Measurements from ENCODE around the gene S100A13. TPM values are rescaled to one million over a fixed set of nuclear protein-coding genes. Genes with fewer than 3 reads are reported as not detected.
"Not testable (repeated sequence)": the region's sequence is repeated elsewhere in the genome, so short reads cannot be mapped to it uniquely, and the experiment has no call there.

The S100A13 gene
- total RNA-seq, 1 experiment from 2014 or later = 55.0 TPM

DNA sequence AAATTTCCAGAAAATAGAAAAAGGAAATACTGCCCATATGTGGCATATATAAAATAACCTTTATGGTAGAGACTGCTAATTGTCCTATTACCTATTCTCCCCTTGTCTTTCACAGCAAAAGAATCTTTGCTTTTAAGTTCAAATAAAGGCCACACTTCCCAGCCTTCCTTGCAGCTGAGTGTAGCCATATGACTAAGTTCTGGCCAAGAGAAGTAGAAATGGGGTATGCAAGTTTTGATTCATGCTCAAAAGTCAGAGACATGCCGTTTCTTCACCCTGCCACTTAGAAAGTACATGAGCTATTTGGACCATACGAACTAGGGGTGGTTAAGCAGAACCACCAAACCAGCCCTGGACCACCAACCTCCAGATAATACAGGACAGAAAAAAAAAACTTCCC lies 43.3 kb downstream of the S100A13 start:
- TF ChIP-seq, protein P1, sequence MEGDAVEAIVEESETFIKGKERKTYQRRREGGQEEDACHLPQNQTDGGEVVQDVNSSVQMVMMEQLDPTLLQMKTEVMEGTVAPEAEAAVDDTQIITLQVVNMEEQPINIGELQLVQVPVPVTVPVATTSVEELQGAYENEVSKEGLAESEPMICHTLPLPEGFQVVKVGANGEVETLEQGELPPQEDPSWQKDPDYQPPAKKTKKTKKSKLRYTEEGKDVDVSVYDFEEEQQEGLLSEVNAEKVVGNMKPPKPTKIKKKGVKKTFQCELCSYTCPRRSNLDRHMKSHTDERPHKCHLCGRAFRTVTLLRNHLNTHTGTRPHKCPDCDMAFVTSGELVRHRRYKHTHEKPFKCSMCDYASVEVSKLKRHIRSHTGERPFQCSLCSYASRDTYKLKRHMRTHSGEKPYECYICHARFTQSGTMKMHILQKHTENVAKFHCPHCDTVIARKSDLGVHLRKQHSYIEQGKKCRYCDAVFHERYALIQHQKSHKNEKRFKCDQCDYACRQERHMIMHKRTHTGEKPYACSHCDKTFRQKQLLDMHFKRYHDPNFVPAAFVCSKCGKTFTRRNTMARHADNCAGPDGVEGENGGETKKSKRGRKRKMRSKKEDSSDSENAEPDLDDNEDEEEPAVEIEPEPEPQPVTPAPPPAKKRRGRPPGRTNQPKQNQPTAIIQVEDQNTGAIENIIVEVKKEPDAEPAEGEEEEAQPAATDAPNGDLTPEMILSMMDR (conservative IDR thresholded peaks at IDR 0.05) = no peak
- Histone ChIP-seq H3K79me2 (ENCODE audit: insufficient read depth, low read length) (no peaks in the 10 kb centered on the region), H3T11ph (ENCODE audit: low read length) (no peak overlapping the region), H4K91ac (ENCODE audit: insufficient read length, low read depth, low read length) (no peak overlapping the region), H3K23ac (ENCODE audit: insufficient read length, low read depth, low read length) (no peak overlapping the region), H2BK5ac (ENCODE audit: insufficient read length, low read length) (no peak overlapping the region), H3K23me2 (ENCODE audit: insufficient read length, low read depth, low read length, poor library complexity, severe bottlenecking) (no peaks in the 10 kb centered on the region), H3K4me2 (ENCODE audit: insufficient read depth, insufficient read length, low read length) (no peak overlapping the region), H4K20me1 (ENCODE audit: control insufficient read depth, insufficient read depth, insufficient read length) (no peaks in the 10 kb centered on the region), H3K4me1 (ENCODE audit: insufficient read depth, low read length) (no peaks in the 10 kb centered on the region; the same call in 1 of the 2 replicates), H3K27ac (ENCODE audit: insufficient read length, low read depth, low read length) (no peak overlapping the region), H3K4ac (ENCODE audit: low read depth, low read length) (no peak overlapping the region), H3K9me3 (ENCODE audit: control insufficient read depth, low read depth, low read length) (no peaks in the 10 kb centered on the region), H2BK12ac (ENCODE audit: insufficient read length, low read depth, low read length) (no peak overlapping the region), H3K56ac (ENCODE audit: insufficient read length, low read depth, low read length) (no peak overlapping the region), H4K5ac (ENCODE audit: insufficient read length, low read depth, low read length) (no peak overlapping the region), H2BK15ac (ENCODE audit: low read depth, low read length) (no peak overlapping the region), H2AK5ac (ENCODE audit: insufficient read length, low read length) (no peak overlapping the region), H2BK120ac (ENCODE audit: low read depth, low read length, poor library complexity, severe bottlenecking) (no peak overlapping the region), H4K8ac (replicated peaks; ENCODE audit: insufficient read length, low read depth, low read length) (no peak overlapping the region), H2BK20ac (ENCODE audit: low read depth, low read length, poor library complexity, severe bottlenecking) (no peak overlapping the region), H3K14ac (ENCODE audit: insufficient read depth, low read length) (no peak overlapping the region), H3K18ac (ENCODE audit: insufficient read length, low read depth, low read length) (no peak overlapping the region), H3K9ac (ENCODE audit: extremely low read depth, insufficient read length, low read length) (no peak overlapping the region), H3K79me1 (ENCODE audit: insufficient read depth, low read depth, low read length, poor library complexity, severe bottlenecking) (no peaks in the 10 kb centered on the region), H2AFZ (ENCODE audit: low read length) (no peak overlapping the region), H3K27me3 (ENCODE audit: insufficient read depth, low read length) (no peaks in the 10 kb centered on the region)
- Mint-ChIP-seq H3K27me3 (ENCODE audit: low read depth) (no peaks in the 10 kb centered on the region; the same call in 1 of the 2 replicates), H3K4me1 (peaks cover 11 to 20% of the 10 kb centered on the region in 2 experiments), H3K27ac (no peak overlapping the region), H3K36me3 (ENCODE audit: insufficient read depth in 1 of 3, low read depth in 3 of 3) (no peaks in the 10 kb centered on the region), H3K9me3 (no peaks in the 10 kb centered on the region), H3K4me3 (no peak overlapping the region)
- WGBS (ENCODE audit: extremely low coverage, insufficient read length, low lambda C conversion rate) = no CpG with 5 or more reads among the region's 2 CpGs
- DNase-seq = no peak

DNA sequence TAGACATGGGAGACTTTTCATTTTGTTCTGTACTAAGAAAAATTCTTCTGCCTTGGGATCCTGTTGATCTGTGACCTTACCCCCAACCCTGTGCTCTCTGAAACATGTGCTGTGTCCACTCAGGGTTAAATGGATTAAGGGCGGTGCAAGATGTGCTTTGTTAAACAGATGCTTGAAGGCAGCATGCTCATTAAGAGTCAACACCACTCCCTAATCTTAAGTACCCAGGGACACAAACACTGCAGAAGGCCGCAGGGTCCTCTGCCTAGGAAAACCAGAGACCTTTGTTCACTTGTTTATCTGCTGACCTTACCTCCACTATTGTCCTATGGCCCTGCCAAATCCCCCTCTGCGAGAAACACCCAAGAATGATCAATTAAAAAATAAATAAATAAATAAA lies 43.8 kb downstream of the S100A13 start:
- H3K79me2 ChIP-seq (ENCODE audit: insufficient read depth, low read length); H3K23ac ChIP-seq (ENCODE audit: insufficient read length, low read depth, low read length); H2AK5ac ChIP-seq (ENCODE audit: insufficient read length, low read length); H4K91ac ChIP-seq (ENCODE audit: insufficient read length, low read depth, low read length); H3K14ac ChIP-seq (ENCODE audit: insufficient read depth, low read length); H3K9me3 Mint-ChIP-seq; H3K56ac ChIP-seq (ENCODE audit: insufficient read length, low read depth, low read length); H3K4ac ChIP-seq (ENCODE audit: low read depth, low read length); H2BK12ac ChIP-seq (ENCODE audit: insufficient read length, low read depth, low read length); H3K27me3 Mint-ChIP-seq (ENCODE audit: low read depth); H3K9me3 ChIP-seq (ENCODE audit: control insufficient read depth, low read depth, low read length); H2AFZ ChIP-seq (ENCODE audit: low read length); H3K4me1 ChIP-seq (ENCODE audit: insufficient read depth, low read length); H3K9ac ChIP-seq (ENCODE audit: extremely low read depth, insufficient read length, low read length); H2BK5ac ChIP-seq (ENCODE audit: insufficient read length, low read length); DNase-seq; H3K23me2 ChIP-seq (ENCODE audit: insufficient read length, low read depth, low read length, poor library complexity, severe bottlenecking); H4K5ac ChIP-seq (ENCODE audit: insufficient read length, low read depth, low read length); H3K18ac ChIP-seq (ENCODE audit: insufficient read length, low read depth, low read length); H4K8ac ChIP-seq (replicated peaks; ENCODE audit: insufficient read length, low read depth, low read length); H3K79me1 ChIP-seq (ENCODE audit: insufficient read depth, low read depth, low read length, poor library complexity, severe bottlenecking); H3K27ac ChIP-seq (ENCODE audit: insufficient read length, low read depth, low read length); H3T11ph ChIP-seq (ENCODE audit: low read length); H3K4me2 ChIP-seq (ENCODE audit: insufficient read depth, insufficient read length, low read length); H2BK120ac ChIP-seq (ENCODE audit: low read depth, low read length, poor library complexity, severe bottlenecking); H3K27me3 ChIP-seq (ENCODE audit: insufficient read depth, low read length); H2BK15ac ChIP-seq (ENCODE audit: low read depth, low read length); H4K20me1 ChIP-seq (ENCODE audit: control insufficient read depth, insufficient read depth, insufficient read length); H3K27ac Mint-ChIP-seq; H3K4me3 Mint-ChIP-seq; H3K36me3 Mint-ChIP-seq (ENCODE audit: insufficient read depth in 1 of 3, low read depth in 3 of 3); H2BK20ac ChIP-seq (ENCODE audit: low read depth, low read length, poor library complexity, severe bottlenecking): not testable (repeated sequence)
- WGBS (ENCODE audit: extremely low coverage, insufficient read length, low lambda C conversion rate) = no CpG with 5 or more reads among the region's 3 CpGs
- H3K4me1 Mint-ChIP-seq = peaks cover 16 to 24% of the 10 kb centered on the region in 2 experiments

Measured in H9 (cell line).